ENCODE data around the gene CYREN.
"Not testable (repeated sequence)": the region's sequence is repeated elsewhere in the genome, so short reads cannot be mapped to it uniquely, and the experiment has no call there.

CYREN gene

DNA sequence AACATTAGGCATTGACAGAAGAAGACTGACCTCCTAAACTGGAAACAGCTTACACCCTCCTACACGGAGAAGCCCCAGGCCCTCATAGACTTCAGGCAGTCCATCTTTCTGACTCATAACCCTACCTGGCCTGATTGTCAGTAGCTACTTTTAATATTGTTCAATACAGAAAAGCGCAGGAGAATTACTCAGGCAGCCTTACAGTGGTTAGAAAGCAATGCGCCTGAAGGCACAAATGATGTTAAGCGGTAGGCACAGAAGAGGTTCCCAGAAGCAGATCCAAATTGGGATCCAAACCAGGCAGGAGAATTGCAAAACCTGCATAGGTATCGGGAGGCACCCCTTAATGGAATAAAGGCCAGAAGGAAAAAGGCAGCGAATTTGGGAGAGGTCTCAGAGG lies 5.4 kb upstream of the CYREN start:
- no peak for DNase-seq

- no peak for DNase-seq
These were observed 4.4 kb upstream of the CYREN start for GRCh38 chr7:135174941-135175340.

DNA sequence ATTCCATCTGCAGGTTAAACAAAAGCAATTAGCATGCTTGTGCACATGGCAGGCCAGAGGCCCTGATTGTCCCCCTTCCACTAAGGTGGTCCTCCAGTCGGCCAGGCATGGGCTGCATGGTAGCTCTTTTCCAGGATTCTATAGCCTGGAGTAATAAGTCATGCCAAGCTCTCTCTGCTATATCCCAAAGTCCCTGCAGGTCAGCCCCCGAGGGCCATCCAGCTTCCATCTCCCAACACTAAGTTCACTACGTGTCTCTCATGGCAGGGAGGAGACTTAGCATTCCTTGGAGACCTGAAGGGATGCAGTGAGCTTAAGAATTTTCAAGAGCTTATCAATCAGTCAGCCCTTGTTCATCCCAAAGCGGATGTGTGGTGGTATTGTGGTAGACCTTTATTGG lies 3.4 kb upstream of the CYREN start:
- DNase-seq: not testable (repeated sequence)

DNA sequence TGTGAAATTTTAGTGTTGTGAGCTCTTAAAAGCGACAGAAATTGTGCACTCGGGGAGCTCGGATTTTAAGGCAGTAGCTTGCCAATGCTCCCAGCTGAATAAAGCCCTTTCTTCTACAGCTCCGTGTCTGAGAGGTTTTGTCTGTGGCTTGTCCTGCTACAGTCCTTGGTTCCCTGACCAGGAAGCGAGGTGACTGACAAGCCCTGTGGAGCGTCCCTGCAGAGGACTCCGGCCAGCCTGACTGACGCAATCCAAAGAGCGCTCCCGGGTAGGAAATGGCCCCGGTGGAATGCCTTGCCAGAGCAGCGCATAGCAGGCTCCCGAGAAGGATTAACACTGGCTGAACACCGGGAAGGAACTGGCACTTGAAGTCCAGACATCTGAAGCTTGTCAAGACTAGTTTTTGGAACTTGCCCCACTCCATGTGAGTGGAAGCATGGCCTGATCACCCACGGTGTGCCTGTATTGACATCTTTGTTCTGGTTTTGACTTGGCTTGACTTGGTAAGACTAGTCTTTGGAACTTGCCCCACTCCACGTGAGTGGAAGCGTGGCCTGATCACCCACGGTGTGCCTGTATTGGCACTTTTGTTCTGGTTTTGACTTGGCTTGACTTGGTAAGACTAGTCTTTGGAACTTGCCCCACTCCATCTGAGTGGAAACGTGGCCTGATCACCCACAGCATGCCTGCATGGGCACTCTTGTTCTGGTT lies 1.2 kb upstream of the CYREN start:
- DNase-seq: not testable (repeated sequence)

DNA sequence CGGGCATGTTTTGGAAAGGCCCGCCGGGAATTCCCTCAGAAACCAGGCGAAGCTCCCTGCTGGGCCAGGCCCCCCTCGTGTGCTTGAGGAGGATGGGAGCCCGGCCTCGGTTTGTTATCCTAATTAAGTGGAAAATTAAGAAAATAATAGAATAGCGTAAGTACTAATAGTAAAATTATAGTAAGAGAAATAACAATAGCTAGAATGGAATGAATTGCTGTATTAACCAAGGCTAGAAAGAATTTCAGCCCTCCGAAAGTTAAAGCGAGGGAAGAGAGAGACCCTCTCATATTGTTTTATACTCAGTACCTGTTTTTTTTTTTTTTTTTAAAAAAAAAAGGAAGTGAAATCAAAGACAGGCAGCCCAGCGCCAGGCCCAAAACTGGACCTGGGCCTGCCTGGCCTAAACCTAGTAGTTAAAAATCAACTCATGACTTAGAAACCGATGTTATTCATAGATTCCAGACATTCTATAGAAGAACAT lies 533 bp upstream of the CYREN start:
- not testable (repeated sequence) for DNase-seq

GRCh38 chr7:135169964-135170273 lies 588 bp downstream of the CYREN start:
- no peak for DNase-seq

- no peak for DNase-seq
These were observed 1.2 kb downstream of the CYREN start for GRCh38 chr7:135169141-135169963.

DNA sequence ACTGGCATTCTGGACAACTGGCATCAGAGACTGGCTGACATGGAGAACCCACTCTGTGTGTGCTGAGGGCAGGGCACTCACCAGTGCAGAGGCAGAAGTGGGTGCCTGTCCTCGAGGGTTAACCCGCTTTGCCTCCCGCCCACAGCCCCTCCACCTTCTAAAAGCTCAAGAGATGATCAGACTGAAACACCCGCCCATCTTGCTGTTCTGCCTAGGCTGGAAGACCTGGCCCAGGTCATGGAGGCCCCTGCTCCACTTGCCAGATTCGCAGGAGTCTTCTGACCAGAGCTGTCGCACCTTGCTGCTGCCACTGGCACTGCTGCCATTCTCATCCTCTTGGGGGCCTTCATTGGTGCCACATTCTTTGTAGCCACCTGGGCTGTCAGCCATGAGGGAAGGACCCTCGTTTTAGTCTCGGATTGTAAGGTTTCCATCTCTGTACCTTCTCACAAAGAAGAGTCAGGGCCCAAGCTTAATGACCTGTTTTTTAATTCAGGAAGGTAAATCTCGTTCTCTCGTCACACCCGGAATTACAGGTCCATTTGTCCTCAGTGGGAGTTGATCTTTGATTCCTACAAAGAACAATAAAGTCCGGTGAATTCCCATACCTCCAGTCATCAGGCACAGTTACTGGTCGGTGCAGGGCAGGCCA lies 1.9 kb downstream of the CYREN start:
- no peak for DNase-seq

DNA sequence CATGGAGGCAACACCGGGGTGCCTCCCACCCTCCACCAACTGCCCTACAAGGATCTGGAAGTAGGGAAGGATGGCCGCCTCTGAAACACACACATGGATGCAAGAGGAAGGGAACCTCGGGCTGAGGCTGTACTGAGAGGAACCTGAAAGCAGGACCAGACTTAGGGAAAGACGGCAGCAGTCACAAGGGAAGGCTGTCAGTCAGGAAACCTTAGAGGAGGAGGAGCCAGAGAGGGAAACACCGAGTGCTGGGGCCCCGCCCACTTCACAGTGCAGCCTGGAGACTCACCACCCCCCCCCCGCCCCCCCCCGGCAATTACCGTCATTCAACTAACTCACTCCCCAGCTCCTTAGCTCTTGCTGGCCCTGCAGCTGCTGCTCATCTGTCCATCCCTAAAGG lies 2.5 kb downstream of the CYREN start:
- no peak for DNase-seq

- DNase-seq: no peak
These were observed 3.1 kb downstream of the CYREN start for GRCh38 chr7:135167365-135167917.

DNA sequence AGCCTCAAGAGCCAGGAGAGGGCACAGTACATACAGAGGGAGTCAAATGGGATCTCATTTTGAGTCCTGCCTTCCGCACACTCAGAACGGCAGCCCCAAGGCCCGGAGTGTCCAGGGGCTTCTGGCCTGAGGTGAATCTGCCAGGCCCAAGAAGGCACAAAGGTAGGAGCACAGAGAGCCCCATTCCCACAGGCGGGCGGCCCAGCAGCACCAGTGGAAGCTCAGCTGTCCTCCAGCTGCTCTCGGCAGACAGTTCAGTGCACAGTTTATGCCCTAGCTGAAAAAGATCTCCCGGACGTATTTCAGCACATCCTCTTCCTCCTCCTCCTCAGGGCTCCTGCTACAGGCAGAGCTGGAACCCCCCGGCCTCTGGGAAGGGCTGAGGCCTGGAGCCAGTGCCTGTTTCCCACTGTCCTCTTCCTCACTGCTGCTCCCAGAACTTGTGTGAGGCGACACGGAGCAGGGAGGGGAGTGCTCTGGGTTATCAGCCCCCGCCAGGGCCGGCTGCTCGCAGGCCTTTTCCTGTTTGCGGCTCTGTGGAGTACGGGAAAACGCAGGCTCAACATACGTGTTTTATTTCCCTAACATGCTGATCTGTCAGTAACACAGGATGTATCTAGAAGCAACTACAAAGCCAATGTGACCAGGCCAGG lies 4.0 kb downstream of the CYREN start:
- DNase-seq: no peak

DNA sequence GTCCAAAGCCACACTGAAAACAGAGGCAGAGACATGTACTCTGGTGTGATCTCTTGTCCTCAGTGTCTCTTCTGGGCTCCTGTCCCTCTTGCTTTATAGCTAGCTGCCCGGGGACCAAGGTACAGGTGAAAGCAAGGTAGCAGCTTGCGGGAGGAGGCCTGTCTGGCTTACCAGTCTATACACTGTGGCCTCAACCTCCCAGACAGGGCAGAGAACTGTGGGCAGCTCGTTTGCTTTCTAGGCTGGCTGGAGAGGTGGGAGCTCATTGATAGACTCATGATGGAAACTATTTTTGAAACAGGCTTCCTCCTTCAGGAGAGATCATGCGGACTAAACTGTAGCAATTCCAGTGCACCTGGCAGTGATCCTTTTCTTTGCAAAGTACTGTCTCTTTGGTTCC lies 4.6 kb downstream of the CYREN start:
- DNase-seq: no peak

GRCh38 chr7:135164357-135165061 lies 6.0 kb downstream of the CYREN start:
- DNase-seq: no peak

- no peak for DNase-seq
These were observed 8.0 kb downstream of the CYREN start for GRCh38 chr7:135162382-135163001.

GRCh38 chr7:135161669-135162068 lies 8.8 kb downstream of the CYREN start:
- no peak for DNase-seq

DNA sequence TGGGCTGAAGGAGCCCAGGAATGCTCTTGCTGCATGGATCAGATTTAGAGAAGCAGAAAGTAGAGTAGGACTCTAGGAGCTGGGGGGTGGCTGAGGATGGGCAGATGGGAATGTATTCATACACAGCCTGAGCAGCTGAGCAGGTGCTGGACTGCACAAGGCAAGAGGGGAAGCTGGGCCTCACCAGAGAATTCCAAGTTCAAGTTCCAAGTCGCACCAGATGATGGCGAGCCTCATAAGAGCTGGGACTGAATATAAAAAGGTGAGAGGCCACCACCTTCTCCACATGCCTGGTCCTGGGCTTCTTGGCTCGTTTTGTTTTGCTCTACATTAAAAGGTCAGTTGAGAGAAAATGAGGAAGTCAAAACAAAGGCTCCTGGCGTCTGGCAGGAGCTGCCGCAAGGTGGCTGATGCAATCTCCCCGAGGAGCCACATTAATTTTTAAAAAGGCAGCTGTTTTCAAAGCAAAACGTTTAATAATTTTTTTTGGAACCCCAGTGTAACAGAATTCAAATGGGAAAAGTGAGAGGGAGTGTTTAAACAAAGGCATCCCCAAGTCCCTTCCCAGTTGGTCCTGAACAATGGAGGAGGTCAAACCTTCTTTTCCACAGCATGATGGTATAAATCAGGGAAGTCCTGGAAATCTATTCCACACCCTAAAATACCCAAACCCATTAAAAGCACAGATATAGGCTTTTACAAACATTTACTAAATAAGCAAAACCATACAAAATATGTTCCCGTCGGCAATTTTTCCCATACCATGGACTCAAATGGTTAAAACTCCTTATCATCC lies 9.5 kb downstream of the CYREN start:
- no peak for DNase-seq

- no peak for DNase-seq
These were observed 10.2 kb downstream of the CYREN start for GRCh38 chr7:135160098-135160857.

DNA sequence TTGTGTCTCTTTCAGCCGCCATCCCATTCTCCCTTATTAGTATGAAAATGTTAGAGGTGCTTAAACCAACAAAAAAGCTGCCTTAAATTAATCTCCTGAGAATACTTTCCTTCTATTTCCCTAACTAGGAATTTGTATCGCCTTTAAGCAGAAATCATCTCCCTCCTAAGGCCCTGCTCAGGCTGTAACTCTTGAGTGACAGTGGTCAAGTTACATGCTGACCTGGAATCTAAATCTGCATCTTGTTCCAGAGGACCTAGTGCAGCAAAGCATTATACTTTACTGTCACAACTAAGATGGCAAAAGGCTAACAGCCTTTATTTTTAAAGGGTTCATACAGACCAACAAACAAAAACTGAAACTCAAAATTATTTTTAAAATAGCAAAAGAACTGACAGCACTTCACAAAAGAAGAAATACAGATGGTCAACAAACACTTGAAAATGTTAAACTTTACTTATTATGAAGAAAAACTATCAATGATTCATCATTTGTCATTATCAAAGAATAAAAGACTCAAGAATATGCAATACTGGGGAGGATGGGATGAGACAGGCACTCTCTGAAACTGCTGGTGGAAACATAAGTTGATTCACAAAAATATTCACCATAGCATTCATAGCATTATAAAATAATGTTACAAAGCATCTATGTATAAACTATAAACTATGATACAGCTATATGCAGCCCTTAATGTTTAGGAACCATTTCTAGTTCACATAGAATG lies 11.0 kb downstream of the CYREN start:
- no peak for DNase-seq

GRCh38 chr7:135158874-135159273 lies 11.6 kb downstream of the CYREN start:
- no peak for DNase-seq
